AG04450 (cell line): ENCODE results near the gene DPH1. TPM values are rescaled to one million over a fixed set of nuclear protein-coding genes. Genes with fewer than 3 reads are reported as not detected.

Source experiments
- CTCF ChIA-PET: fragments of 300-600, 350-600 bp; formaldehyde crosslinking; extraction: SDS; loops from one replicate; lab custom pipeline; 2022; ENCODE audit warnings: antibody characterized with exemption, inconsistent platforms; lab: Charles Lee
- POLR2A ChIA-PET: fragments of 350-600 bp; formaldehyde crosslinking; extraction: SDS; loops from one replicate; lab custom pipeline; 2021; ENCODE audit warnings: antibody characterized with exemption, inconsistent platforms; lab: Yijun Ruan, JAX
- DNase-seq: peaks from one replicate; pipeline ENCODE4 v3.0.0-alpha.2; 2011; ENCODE audit warnings: low read depth, low spot score
- H3K27ac ChIP-seq: one replicate; pipeline ENCODE4 v1.5.1; 2012; ENCODE audit warnings: low read depth, low read length, control low read depth
- H3K27me3 ChIP-seq: one replicate; pipeline ENCODE4 v1.6.0; 2012; ENCODE audit warnings: low read length; ENCODE audit not compliant: control insufficient read depth, insufficient read depth
- H3K4me3 ChIP-seq: 2 replicates; pipeline ENCODE4 v1.5.1; 2011; ENCODE audit warnings: mild to moderate bottlenecking, low read depth, low read length, control low read depth
- H3K9me3 ChIP-seq: 2 replicates; pipeline ENCODE4 v1.5.1; 2012; ENCODE audit warnings: low read length; ENCODE audit not compliant: control insufficient read depth, insufficient read depth
- CTCF ChIP-seq: IDR thresholded peaks from 2 replicates; pipeline ENCODE4 v1.5.1; 2011; ENCODE audit warnings: low read depth, low read length, control low read depth, inconsistent platforms
- polyA plus RNA-seq: library from polyadenylated mRNA; depleted of rRNA; stranded (reverse); fragments of >200 nt; gene quantifications from 2 replicates; pipeline ENCODE4 v1.2.3, GENCODE V29; 2011

The DPH1 gene
- polyA plus RNA-seq, 1 experiment: 25.3 TPM

GRCh38 chr17:2023692-2024571, 6.0 kb upstream of the DPH1 start:
- DNase-seq: no peak
- no peak for TF ChIP-seq CTCF
- Histone ChIP-seq H3K9me3 (no peaks in the 10 kb centered on the region; the same call in 1 of the 2 replicates), H3K27ac (no peak overlapping the region), H3K27me3 (peaks cover 60% of the 10 kb centered on the region), H3K4me3 (peak overlapping the region; percentile 13; the same call in 1 of the 2 replicates)
- ChIA-PET POLR2A (no interaction called here), CTCF (interaction anchor here (1.0 to 3.4 kb wide), 4 partner anchors 114 to 141 kb away, joined by 3 to 69 read pairs (median 5); no protein-coding TSS in a partner anchor)

- Histone ChIP-seq H3K4me3 (peak overlapping the region; percentile 45; the same call in 1 of the 2 replicates), H3K9me3 (peaks cover 3% of the 10 kb centered on the region; the same call in 1 of the 2 replicates), H3K27me3 (peaks cover 53% of the 10 kb centered on the region), H3K27ac (no peak overlapping the region)
- ChIA-PET CTCF (interaction anchor here (1.0 to 3.4 kb wide), 6 partner anchors 34 to 146 kb away, joined by 3 to 69 read pairs (median 4); no protein-coding TSS in a partner anchor), POLR2A (interaction anchor here (2.2 kb wide), 1 partner anchor 116 kb away, joined by 9 read pairs; no protein-coding TSS in a partner anchor)
- no peak for TF ChIP-seq CTCF
- no peak for DNase-seq
Measured at GRCh38 chr17:2024572-2025219, 5.3 kb upstream of the DPH1 start.

GRCh38 chr17:2025220-2025621, 4.7 kb upstream of the DPH1 start, which contains the start of gene RTN4RL1:
TSS of gene RTN4RL1 (minus strand) at chr17:2025334. CDS start at chr17:2024865, 469 bp downstream.
- DNase-seq: no peak
- H3K4me3 ChIP-seq: peak within 1 kb of the TSS; percentile 45
- no peak for TF ChIP-seq CTCF
- CTCF ChIA-PET: interaction anchor here (1.0 to 3.4 kb wide), 9 partner anchors 13 to 147 kb away, joined by 3 to 69 read pairs (median 3); no protein-coding TSS in a partner anchor
- POLR2A ChIA-PET: interaction anchor here (0.6 to 2.2 kb wide), 2 partner anchors 116 to 128 kb away, joined by 5 to 9 read pairs; no protein-coding TSS in a partner anchor
- peaks cover 47% of the 10 kb centered on the region for H3K27me3 ChIP-seq
- H3K27ac ChIP-seq: no peak within 1 kb of the TSS
- H3K9me3 ChIP-seq: peaks cover 4% of the 10 kb centered on the region; the same call in 1 of the 2 replicates

- H3K4me3 ChIP-seq: peak overlapping the region; percentile 45
Measured at GRCh38 chr17:2025622-2026309, 4.2 kb upstream of the DPH1 start.

More at GRCh38 chr17:2025622-2026309, 4.2 kb upstream of the DPH1 start:
- no peak overlapping the region for H3K27ac ChIP-seq
- no peak for DNase-seq
- peaks cover 42% of the 10 kb centered on the region for H3K27me3 ChIP-seq
- ChIA-PET CTCF (interaction anchor here (0.7 to 3.4 kb wide), 10 partner anchors 13 to 147 kb away, joined by 3 to 69 read pairs (median 3); no protein-coding TSS in a partner anchor), POLR2A (interaction anchor here (0.5 to 2.2 kb wide), 3 partner anchors 117 to 129 kb away, joined by 5 to 9 read pairs (median 5); no protein-coding TSS in a partner anchor)
- TF ChIP-seq CTCF: peak; percentile 85
- H3K9me3 ChIP-seq: peaks cover 4% of the 10 kb centered on the region; the same call in 1 of the 2 replicates
